GM19324 (cell line): Measurements from ENCODE around the gene LCN15.
"Not testable (repeated sequence)": the region's sequence is repeated elsewhere in the genome, so short reads cannot be mapped to it uniquely, and the experiment has no call there.

ENCODE experiments used
- ATAC-seq: cut with Tn5 transposase; IDR thresholded peaks from one replicate; pipeline ENCODE4 v1.9.1; 2021; ENCODE audit warnings: mild to moderate bottlenecking, moderate library complexity; ENCODE audit not compliant: unreplicated experiment, low FRiP score

Gene LCN15

DNA sequence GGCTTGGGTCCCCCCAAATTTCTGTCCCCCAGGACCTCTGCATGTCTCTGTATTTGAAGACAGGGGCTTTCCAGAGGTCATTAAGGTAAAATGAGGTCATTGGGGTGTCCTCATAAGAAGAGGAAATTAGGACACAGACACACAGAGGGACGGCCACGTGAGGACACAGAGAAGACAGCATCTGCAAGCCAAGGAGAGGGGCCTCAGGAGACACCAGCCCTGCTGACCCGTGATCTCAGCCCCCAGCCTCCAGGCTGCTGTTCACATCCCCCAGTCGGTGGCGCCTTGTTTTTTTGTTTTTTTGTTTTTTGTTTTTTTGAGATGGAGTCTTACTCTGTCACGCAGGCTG lies 30.7 kb upstream of the LCN15 start:
- no peak for ATAC-seq

- ATAC-seq, result no peak
Measured at GRCh38 chr9:136794281-136794999, 30.1 kb upstream of the LCN15 start.

GRCh38 chr9:136793086-136793946 lies 29.0 kb upstream of the LCN15 start:
- no peak for ATAC-seq

DNA sequence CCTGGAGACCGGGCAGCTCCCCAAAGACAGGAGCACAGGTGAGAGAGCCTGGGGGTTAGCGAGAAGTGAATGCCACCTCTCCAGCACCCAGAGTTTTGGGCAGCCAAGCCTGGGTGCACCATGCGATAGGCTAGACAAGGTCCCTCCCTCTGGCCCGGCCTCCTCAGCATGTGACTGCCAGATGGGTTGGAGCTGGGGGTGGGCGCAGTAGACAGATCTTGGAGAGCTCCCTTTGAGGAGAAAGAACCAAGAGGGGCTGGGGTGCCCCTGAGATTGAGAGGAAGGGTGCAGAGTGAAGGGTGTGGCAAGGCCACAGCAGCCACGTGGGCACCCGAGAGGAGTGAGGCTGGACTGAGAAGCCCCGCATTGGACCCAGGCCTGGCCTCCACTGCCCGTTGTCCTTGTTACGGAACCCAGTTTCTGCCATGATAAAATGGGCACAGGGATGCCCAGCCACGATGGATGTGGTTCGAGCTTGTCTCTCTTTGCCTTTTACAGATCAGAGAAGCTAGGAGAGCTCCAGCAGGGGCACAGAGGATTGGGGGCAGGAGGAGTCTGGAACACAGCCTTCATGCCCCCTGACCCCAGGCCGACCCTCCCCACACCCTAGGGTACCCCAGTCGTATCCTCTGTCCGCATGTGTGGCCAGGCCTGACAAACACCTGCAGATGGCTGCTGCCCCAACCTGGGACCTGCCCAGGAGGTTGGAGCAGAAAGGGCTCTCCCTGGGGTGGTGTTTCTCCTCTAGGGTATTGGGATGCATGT lies 28.2 kb upstream of the LCN15 start:
- no peak for ATAC-seq

- peak; percentile 12 for ATAC-seq
Measured at GRCh38 chr9:136791516-136792276, 27.4 kb upstream of the LCN15 start.

GRCh38 chr9:136790640-136791515 lies 26.6 kb upstream of the LCN15 start, which contains the start of gene TMEM141:
Gene TMEM141 (plus strand): TSS chr9:136791344. CDS start chr9:136791371, 27 bp downstream.
- ATAC-seq, result peak; percentile 91

DNA sequence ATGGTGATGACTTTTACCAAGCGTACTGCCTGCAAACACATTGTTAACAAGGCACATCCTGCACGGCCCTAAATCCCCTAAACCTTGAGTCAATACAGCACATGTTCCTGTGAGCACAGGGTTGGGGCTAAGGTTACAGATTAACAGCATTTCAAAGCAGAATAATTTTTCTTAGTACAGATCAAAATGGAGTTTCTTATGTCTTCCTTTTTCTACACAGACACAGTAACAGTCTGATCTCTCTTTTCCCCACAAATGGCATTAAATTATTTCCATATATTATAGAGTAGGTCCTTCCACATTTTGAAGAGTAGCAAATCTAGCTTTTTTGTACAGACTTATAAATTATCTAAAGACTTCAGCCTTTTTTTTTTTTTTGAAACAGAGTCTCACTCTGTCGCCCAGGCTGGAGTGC lies 25.2 kb upstream of the LCN15 start:
- no peak for ATAC-seq

DNA sequence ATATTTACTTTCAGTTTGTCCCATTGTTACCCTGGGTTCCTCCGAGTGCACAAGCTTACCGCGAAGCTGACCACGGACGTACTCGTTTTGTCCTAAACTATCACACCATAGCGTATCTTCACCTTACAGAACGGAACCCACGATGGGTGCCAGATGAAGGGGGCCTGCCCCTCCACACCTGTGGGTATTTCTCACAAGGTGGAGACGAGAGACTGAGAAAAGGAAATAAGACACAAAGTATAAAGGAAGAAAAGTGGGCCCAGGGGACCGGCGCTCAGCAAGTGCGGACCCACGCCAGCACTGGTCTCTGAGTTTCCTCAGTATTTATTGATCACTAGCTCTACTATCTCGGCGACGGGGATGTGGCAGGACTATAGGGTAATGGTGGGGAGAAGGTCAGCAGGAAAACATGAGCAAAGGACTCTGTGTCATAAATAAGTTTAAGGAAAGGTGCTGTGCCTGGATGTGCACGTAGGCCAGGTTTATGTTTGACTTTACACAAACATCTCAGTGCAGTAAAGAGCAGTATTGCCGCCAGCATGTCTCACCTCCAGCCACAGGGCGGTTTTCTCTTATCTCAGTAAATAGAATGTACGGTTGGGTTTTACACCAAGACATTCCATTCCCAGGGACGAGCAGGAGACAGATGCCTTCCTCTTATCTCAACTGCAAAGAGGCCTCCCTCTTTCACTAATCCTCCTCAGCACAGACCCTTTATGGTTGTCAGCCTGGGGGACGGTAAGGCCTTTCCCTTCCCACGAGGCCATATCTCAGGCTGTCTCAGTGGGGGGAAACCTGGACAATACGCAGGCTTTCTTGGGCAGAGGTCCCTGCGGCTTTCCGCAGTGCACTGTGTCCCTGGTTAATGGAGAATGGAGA lies 24.6 kb upstream of the LCN15 start:
- ATAC-seq, result not testable (repeated sequence)

DNA sequence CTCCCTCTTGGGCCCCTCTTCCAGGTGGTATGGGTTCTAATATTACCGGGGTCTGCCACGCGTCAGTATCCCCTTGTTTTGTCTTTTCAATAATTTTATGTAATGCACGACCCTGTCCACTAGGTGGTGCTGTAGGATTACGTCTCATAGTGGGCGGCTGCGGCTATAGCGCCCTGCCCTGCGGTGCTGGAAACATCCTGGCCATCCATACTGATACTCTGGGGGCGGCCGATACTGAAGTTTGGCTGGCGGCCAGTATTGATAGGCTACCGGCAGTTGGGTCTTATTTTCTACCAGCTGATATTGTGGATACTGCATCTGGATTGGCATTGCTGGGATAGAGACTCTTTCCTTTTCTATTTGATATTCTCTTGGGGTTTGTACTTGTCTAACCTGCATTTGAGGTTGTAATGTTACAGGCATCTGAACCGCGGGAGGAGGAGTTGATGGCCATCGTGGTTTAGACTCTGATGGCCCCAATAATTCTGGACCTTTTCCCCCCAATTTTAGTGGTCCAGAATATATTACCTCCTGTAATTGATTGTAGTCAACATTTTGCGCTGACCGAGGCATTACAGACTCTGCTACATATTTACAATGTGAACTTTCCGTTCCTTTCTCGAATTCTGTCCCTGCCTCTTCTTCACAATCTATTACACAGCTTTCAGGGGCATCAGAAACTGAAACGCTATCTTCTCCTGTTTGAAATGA lies 23.5 kb upstream of the LCN15 start:
- ATAC-seq, result no peak

GRCh38 chr9:136786983-136787382 lies 22.7 kb upstream of the LCN15 start:
- ATAC-seq, result not testable (repeated sequence)

DNA sequence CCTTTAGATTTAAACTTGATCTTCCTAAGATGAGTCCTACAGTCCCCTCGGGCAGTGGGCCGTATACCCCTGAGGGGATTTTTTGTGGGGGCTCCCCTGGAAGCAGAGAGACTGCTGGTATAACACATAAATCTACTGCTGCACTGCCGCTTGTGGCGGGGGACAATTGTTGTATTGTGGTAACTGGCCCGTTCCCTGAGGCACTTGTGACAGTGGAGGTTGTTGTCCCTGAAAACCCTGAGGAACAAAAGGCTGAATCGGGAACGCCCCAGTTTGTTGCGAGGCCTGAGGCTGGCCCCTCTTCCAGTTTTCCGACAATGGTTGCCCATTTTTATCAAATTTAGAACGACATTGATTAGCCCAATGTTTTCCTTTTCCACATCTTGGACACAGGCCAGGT lies 22.1 kb upstream of the LCN15 start:
- no peak for ATAC-seq

DNA sequence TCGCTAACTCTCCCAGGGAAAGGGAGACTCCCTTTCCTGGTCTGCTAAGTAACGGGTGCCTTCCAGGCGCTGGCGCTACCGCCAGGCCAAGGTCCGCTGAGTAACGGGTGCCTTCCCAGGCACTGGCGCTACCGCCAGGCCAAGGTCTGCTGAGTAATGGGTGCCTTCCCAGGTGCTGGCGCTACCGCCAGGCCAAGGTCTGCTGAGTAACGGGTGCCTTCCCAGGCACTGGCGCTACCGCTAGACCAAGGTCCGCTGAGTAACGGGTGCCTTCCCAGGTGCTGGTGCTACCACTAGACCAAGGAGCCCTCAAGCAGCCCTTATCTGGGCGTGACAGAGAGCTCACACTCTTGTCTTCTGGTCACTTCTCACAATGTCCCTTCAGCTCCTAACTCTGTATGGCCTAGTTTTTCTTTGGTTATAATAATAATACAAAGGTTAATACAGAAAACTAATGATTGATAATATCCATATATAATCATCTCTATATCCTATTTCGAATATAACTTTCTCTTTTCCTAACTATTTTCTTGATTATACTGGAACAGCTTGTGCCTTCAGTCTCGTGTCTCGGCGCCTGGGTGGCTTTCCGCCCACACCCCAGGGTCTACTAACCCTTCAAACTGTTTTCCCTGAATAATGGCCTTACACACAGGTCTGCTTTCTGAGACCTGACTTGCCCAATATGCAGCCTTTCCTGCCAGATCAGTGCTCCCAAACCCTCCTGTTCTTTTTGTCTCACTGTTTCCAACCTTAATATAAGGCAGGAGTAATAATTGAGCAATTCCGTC lies 21.4 kb upstream of the LCN15 start:
- not testable (repeated sequence) for ATAC-seq

- ATAC-seq, result no peak
Measured at GRCh38 chr9:136784997-136785361, 20.7 kb upstream of the LCN15 start.

GRCh38 chr9:136784249-136784996 lies 20.1 kb upstream of the LCN15 start:
- ATAC-seq, result no peak

DNA sequence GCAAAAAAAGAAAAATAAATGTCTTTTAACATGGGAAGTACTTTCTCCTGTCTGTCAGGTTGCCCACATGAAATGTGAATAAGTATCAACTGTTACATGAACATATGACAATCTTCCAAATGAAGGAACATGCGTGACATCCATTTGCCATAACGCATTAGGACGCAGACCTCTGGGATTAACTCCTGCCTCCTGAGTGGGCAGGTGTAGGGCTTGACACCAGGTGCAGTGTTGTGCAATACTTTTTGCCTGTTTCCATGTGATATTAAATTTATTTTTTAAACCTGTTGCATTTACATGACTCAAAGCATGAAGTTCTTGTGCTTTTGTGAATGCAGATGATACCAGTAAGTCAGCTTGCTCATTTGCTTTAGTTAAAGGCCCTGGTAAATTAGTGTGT lies 18.1 kb upstream of the LCN15 start:
- no peak for ATAC-seq

DNA sequence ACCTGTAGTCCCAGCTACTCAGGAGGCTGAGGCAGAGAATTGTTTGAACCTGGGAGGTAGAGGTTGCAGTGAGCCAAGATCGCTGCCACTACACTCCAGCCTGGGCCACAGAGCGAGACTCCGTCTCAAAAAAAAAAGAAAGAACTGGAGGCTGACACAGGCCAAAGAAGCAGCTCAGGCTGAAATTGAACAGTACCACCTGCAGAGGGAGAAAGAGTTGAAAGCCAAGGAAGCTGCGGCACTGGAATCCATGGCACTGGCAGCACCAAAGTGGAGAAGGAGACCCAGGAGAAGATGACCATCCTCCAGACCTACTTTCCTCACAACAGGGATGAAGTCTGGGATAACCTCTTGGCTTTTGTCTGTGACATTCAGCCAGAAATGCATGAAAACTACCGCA lies 15.5 kb upstream of the LCN15 start:
- ATAC-seq, result no peak
